ENCODE data around the gene STRN4. TPM values are rescaled to one million over a fixed set of nuclear protein-coding genes. Genes with fewer than 3 reads are reported as not detected.
"Not testable (repeated sequence)": the region's sequence is repeated elsewhere in the genome, so short reads cannot be mapped to it uniquely, and the experiment has no call there.

STRN4 gene
- total RNA-seq, 1 experiment from 2014 or later: 107 TPM

GRCh38 chr19:46761418-46761831 lies 15.2 kb upstream of the STRN4 start:
- Histone ChIP-seq H2AFZ (ENCODE audit: low read depth, low read length, poor library complexity, severe bottlenecking) (no peak overlapping the region), H4K20me1 (ENCODE audit: insufficient read depth) (no peaks in the 10 kb centered on the region), H3K9ac (ENCODE audit: low read length) (no peak overlapping the region), H3K27me3 (ENCODE audit: insufficient read depth, low read length) (no peaks in the 10 kb centered on the region), H3K4me2 (ENCODE audit: low read length) (peak overlapping the region; percentile 50), H3K4me3 (replicated peaks in 1 of 2; ENCODE audit: low read depth in 1 of 2, low read length in 2 of 2) (no peak overlapping the region), H3K27ac (ENCODE audit: low read depth, low read length) (no peak overlapping the region), H3K79me2 (ENCODE audit: insufficient read depth, low read length) (no peaks in the 10 kb centered on the region), H3K9me2 (ENCODE audit: insufficient read depth) (no peaks in the 10 kb centered on the region), H3K9me3 (ENCODE audit: control insufficient read depth in 1 of 2, insufficient read depth in 1 of 2, low read depth in 1 of 2, low read length in 2 of 2) (no peaks in the 10 kb centered on the region), H3K4me1 (ENCODE audit: control insufficient read depth in 1 of 2, insufficient read depth in 2 of 2, low read length in 2 of 2) (peaks cover 18 to 28% of the 10 kb centered on the region in 2 experiments), H3K36me3 (ENCODE audit: control insufficient read depth in 1 of 2, insufficient read depth in 2 of 2, low read length in 2 of 2) (peaks cover 0 to 2% of the 10 kb centered on the region in 2 experiments; a peak in 1 of 4 replicates)
- intact Hi-C loops (cut with micrococcal nuclease): no loop called here
- RAD21 ChIA-PET (ENCODE audit: low non-redundant PET in 1 of 2, low total read pairs in 2 of 2, uncharacterized antibody in 2 of 2, unreplicated experiment in 2 of 2): no interaction called here
- TF ChIP-seq CEBPB (IDR thresholded peaks at IDR 0.05; ENCODE audit: low read depth) (no peak), ELF1 (IDR thresholded peaks at IDR 0.05; ENCODE audit: borderline replicate concordance, low read depth) (no peak), ATF3 (IDR thresholded peaks at IDR 0.05) (no peak), SIN3A (IDR thresholded peaks at IDR 0.05; ENCODE audit: low read depth) (no peak), ZFX (IDR thresholded peaks at IDR 0.05) (no peak), EZH2phosphoT487 (IDR thresholded peaks at IDR 0.05; ENCODE audit: borderline replicate concordance) (no peak), ZNF274 (IDR thresholded peaks at IDR 0.05; ENCODE audit: low read depth, low read length) (no peak), TCF7L2 (IDR thresholded peaks at IDR 0.05; ENCODE audit: borderline replicate concordance, extremely low read depth, insufficient read depth, insufficient read length) (no peak), POLR2AphosphoS5 (IDR thresholded peaks at IDR 0.05; ENCODE audit: low read depth, low read length) (no peak), YY1 (IDR thresholded peaks at IDR 0.05; ENCODE audit: extremely low read depth, insufficient replicate concordance, low read depth, low read length) (no peak), EGR1 (IDR thresholded peaks at IDR 0.05; ENCODE audit: low read depth) (no peak)
- TF ChIP-seq, protein P1, sequence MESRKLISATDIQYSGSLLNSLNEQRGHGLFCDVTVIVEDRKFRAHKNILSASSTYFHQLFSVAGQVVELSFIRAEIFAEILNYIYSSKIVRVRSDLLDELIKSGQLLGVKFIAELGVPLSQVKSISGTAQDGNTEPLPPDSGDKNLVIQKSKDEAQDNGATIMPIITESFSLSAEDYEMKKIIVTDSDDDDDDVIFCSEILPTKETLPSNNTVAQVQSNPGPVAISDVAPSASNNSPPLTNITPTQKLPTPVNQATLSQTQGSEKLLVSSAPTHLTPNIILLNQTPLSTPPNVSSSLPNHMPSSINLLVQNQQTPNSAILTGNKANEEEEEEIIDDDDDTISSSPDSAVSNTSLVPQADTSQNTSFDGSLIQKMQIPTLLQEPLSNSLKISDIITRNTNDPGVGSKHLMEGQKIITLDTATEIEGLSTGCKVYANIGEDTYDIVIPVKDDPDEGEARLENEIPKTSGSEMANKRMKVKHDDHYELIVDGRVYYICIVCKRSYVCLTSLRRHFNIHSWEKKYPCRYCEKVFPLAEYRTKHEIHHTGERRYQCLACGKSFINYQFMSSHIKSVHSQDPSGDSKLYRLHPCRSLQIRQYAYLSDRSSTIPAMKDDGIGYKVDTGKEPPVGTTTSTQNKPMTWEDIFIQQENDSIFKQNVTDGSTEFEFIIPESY (IDR thresholded peaks at IDR 0.05; ENCODE audit: extremely low read depth, insufficient replicate concordance, low read length): no peak
- DNase-seq (ENCODE audit: low read depth, low spot score) (no peak), ATAC-seq (no peak)
- POLR2A ChIA-PET: no interaction called here
- BruUV-seq (replicated peaks): no TSS peak
- CTCF ChIA-PET: interaction anchor here (1.3 kb wide), 1 partner anchor 79 kb away, joined by 3 read pairs; no protein-coding TSS in a partner anchor

DNA sequence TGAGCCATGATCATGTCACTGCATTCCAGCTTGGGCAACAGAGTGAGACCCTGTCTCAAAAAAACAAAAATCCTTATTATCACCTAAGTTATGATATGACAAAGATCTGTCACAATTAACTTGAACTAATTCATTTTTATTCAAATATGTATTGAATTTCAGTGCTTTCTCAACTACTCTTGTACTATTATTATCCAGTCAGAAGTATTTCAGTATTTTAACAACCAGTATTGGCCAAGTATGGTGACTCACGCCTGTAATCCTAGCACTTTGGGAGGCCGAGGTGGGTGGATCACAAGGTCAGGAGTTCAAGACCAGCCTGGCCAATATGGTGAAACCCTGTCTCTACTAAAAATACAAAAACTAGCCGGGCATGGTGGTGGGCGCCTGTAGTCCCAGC lies 14.6 kb upstream of the STRN4 start:
- H3K27ac ChIP-seq (ENCODE audit: low read depth, low read length); H2AFZ ChIP-seq (ENCODE audit: low read depth, low read length, poor library complexity, severe bottlenecking); H3K27me3 ChIP-seq (ENCODE audit: insufficient read depth, low read length); POLR2A ChIA-PET; H3K4me3 ChIP-seq (replicated peaks in 1 of 2; ENCODE audit: low read depth in 1 of 2, low read length in 2 of 2); DNase-seq (ENCODE audit: low read depth, low spot score); BruUV-seq (replicated peaks); H3K9me3 ChIP-seq (ENCODE audit: control insufficient read depth in 1 of 2, insufficient read depth in 1 of 2, low read depth in 1 of 2, low read length in 2 of 2); RAD21 ChIA-PET (ENCODE audit: low non-redundant PET in 1 of 2, low total read pairs in 2 of 2, uncharacterized antibody in 2 of 2, unreplicated experiment in 2 of 2); H3K79me2 ChIP-seq (ENCODE audit: insufficient read depth, low read length); H3K36me3 ChIP-seq (ENCODE audit: control insufficient read depth in 1 of 2, insufficient read depth in 2 of 2, low read length in 2 of 2); ATAC-seq; intact Hi-C loops (cut with micrococcal nuclease); H3K9ac ChIP-seq (ENCODE audit: low read length); H4K20me1 ChIP-seq (ENCODE audit: insufficient read depth); H3K9me2 ChIP-seq (ENCODE audit: insufficient read depth): not testable (repeated sequence)
- Histone ChIP-seq H3K4me1 (ENCODE audit: control insufficient read depth in 1 of 2, insufficient read depth in 2 of 2, low read length in 2 of 2) (peaks cover 18 to 28% of the 10 kb centered on the region in 2 experiments), H3K4me2 (ENCODE audit: low read length) (peak overlapping the region; percentile 50)
- CTCF ChIA-PET: interaction anchor here (1.3 kb wide), 1 partner anchor 80 kb away, joined by 3 read pairs; no protein-coding TSS in a partner anchor
